WTC11 (cell line): Measurements from ENCODE around the gene FSTL4. TPM values are rescaled to one million over a fixed set of nuclear protein-coding genes. Genes with fewer than 3 reads are reported as not detected.

Experiments used
- ATAC-seq: fragments of 200-7000 bp; cut with Tn5 transposase; 2 replicates; pipeline ENCODE4 v1.10.0; 2021; ENCODE audit warnings: mild to moderate bottlenecking, moderate library complexity
- CTCF ChIA-PET: fragments of 300-600 bp; sonication (Branson Sonifier 250); formaldehyde crosslinking; loops from one replicate; lab custom pipeline; 2021; ENCODE audit warnings: antibody characterized with exemption; lab: Charles Lee
- POLR2A ChIA-PET: fragments of 350-600 bp; sonication (Branson Sonifier 250); formaldehyde crosslinking; loops from one replicate; lab custom pipeline; 2021; ENCODE audit warnings: antibody characterized with exemption; lab: Charles Lee
- DNase-seq: peaks from one replicate; pipeline ENCODE4 v3.0.0; 2021; ENCODE audit warnings: low spot score
- H3K27ac Mint-ChIP-seq: 2 replicates; pipeline ENCODE4 v1.8.0; 2021; ENCODE audit warnings: mixed read lengths
- H3K27me3 Mint-ChIP-seq: 2 replicates; pipeline ENCODE4 v1.8.0; 2021; ENCODE audit warnings: low read depth, mild to moderate bottlenecking, moderate library complexity, mixed read lengths
- H3K36me3 Mint-ChIP-seq: 2 replicates; pipeline ENCODE4 v1.8.0; 2021; ENCODE audit warnings: mixed read lengths
- H3K4me1 Mint-ChIP-seq: 2 replicates; pipeline ENCODE4 v1.8.0; 2022; ENCODE audit warnings: mixed read lengths
- H3K4me3 Mint-ChIP-seq: 2 replicates; pipeline ENCODE4 v1.8.0; 2021; ENCODE audit warnings: mild to moderate bottlenecking, moderate library complexity, mixed read lengths
- H3K9me3 Mint-ChIP-seq: 2 replicates; pipeline ENCODE4 v1.8.0; 2021; ENCODE audit warnings: mixed read lengths
- ESRRA ChIP-seq: sonication (generic); formaldehyde crosslinking; IDR thresholded peaks from 2 replicates; pipeline ENCODE4 v1.8.1; 2022; ENCODE audit warnings: mild to moderate bottlenecking, missing genetic modification reagents, borderline replicate concordance
- FOXJ3 ChIP-seq: sonication (generic); formaldehyde crosslinking; IDR thresholded peaks from 2 replicates; pipeline ENCODE4 v1.9.0; 2021; ENCODE audit warnings: missing genetic modification reagents, mild to moderate bottlenecking, borderline replicate concordance
- FOXK1 ChIP-seq: sonication (generic); formaldehyde crosslinking; IDR thresholded peaks from 2 replicates; pipeline ENCODE4 v1.8.0; 2022; ENCODE audit warnings: mild to moderate bottlenecking, moderate library complexity, missing genetic modification reagents
- FOXP1 ChIP-seq: sonication (generic); formaldehyde crosslinking; IDR thresholded peaks from 2 replicates; pipeline ENCODE4 v1.8.0; 2022; ENCODE audit warnings: missing genetic modification reagents, mild to moderate bottlenecking, moderate library complexity, borderline replicate concordance
- FOXP4 ChIP-seq: sonication (generic); formaldehyde crosslinking; IDR thresholded peaks from 2 replicates; pipeline ENCODE4 v1.8.0; 2022; ENCODE audit warnings: mild to moderate bottlenecking, missing genetic modification reagents
- GABPB1 ChIP-seq: sonication (generic); formaldehyde crosslinking; IDR thresholded peaks from 2 replicates; pipeline ENCODE4 v1.8.1; 2023; ENCODE audit warnings: mild to moderate bottlenecking, missing genetic modification reagents
- HMGXB4 ChIP-seq: sonication (generic); formaldehyde crosslinking; IDR thresholded peaks from 2 replicates; pipeline ENCODE4 v1.8.1; 2023; ENCODE audit warnings: mild to moderate bottlenecking, moderate library complexity, missing genetic modification reagents
- KAT7 ChIP-seq: sonication (generic); formaldehyde crosslinking; IDR thresholded peaks from 2 replicates; pipeline ENCODE4 v1.8.1; 2023; ENCODE audit warnings: missing genetic modification reagents, mild to moderate bottlenecking, borderline replicate concordance
- MLX ChIP-seq: sonication (generic); formaldehyde crosslinking; IDR thresholded peaks from 2 replicates; pipeline ENCODE4 v1.8.1; 2023; ENCODE audit warnings: mild to moderate bottlenecking, missing genetic modification reagents, moderate library complexity
- NFYB ChIP-seq: sonication (generic); formaldehyde crosslinking; conservative IDR thresholded peaks from 2 replicates; pipeline ENCODE4 v1.8.0; 2022; ENCODE audit warnings: low read depth, missing genetic modification reagents
- PREB ChIP-seq: sonication (generic); formaldehyde crosslinking; IDR thresholded peaks from 2 replicates; pipeline ENCODE4 v1.8.1; 2022; ENCODE audit warnings: mild to moderate bottlenecking, missing genetic modification reagents, moderate library complexity, borderline replicate concordance
- RELA ChIP-seq: sonication (generic); formaldehyde crosslinking; IDR thresholded peaks from 2 replicates; pipeline ENCODE4 v1.8.1; 2022; ENCODE audit warnings: missing genetic modification reagents, mild to moderate bottlenecking, borderline replicate concordance
- SMAD3 ChIP-seq: sonication (generic); formaldehyde crosslinking; IDR thresholded peaks from 2 replicates; pipeline ENCODE4 v1.8.0; 2022; ENCODE audit warnings: missing genetic modification reagents, mild to moderate bottlenecking, borderline replicate concordance
- SOX15 ChIP-seq: fragments of 250-450 bp; sonication (Bioruptor Pico); IDR thresholded peaks from 2 replicates; pipeline ENCODE4 v1.9.0; 2021; ENCODE audit warnings: mild to moderate bottlenecking
- ZBTB43 ChIP-seq: sonication (generic); formaldehyde crosslinking; IDR thresholded peaks from 2 replicates; pipeline ENCODE4 v1.8.1; 2023; ENCODE audit warnings: mild to moderate bottlenecking, missing genetic modification reagents
- ZNF121 ChIP-seq: sonication (generic); formaldehyde crosslinking; IDR thresholded peaks from 2 replicates; pipeline ENCODE4 v1.8.0; 2023; ENCODE audit warnings: missing genetic modification reagents
- ZNF263 ChIP-seq: sonication (generic); formaldehyde crosslinking; IDR thresholded peaks from 2 replicates; pipeline ENCODE4 v1.8.1; 2022; ENCODE audit warnings: low read depth, mild to moderate bottlenecking, moderate library complexity, missing genetic modification reagents
- ZNF396 ChIP-seq: fragments of 250-450 bp; sonication (Bioruptor Pico); IDR thresholded peaks from 2 replicates; pipeline ENCODE4 v1.8.0; 2021; ENCODE audit warnings: mild to moderate bottlenecking, moderate library complexity, borderline replicate concordance
- ZNF423 ChIP-seq: fragments of 250-450 bp; sonication (Bioruptor Pico); IDR thresholded peaks from 2 replicates; pipeline ENCODE4 v2.1.2; 2022; ENCODE audit warnings: mild to moderate bottlenecking, moderate library complexity
- total RNA-seq: library from RNA; stranded (reverse); gene quantifications from 3 replicates; pipeline ENCODE4 v1.2.3, GENCODE V29; 2021
- TF ChIP-seq, protein P1 (sequence below): sonication (generic); formaldehyde crosslinking; IDR thresholded peaks from 2 replicates; pipeline ENCODE4 v1.8.0; 2022; ENCODE audit warnings: mild to moderate bottlenecking, missing genetic modification reagents
- TF ChIP-seq, protein P2 (sequence below): fragments of 250-450 bp; sonication (Bioruptor Pico); IDR thresholded peaks from 2 replicates; pipeline ENCODE4 v1.8.0; 2021; ENCODE audit warnings: mild to moderate bottlenecking
- TF ChIP-seq, protein P3 (sequence below): fragments of 250-450 bp; sonication (Bioruptor Pico); IDR thresholded peaks from 2 replicates; pipeline ENCODE4 v1.9.0; 2021; ENCODE audit warnings: mild to moderate bottlenecking

Gene FSTL4
- total RNA-seq, 1 experiment from 2014 or later: 6.1 TPM

- Mint-ChIP-seq H3K4me3 (no peak overlapping the region), H3K36me3 (no peaks in the 10 kb centered on the region), H3K9me3 (no peaks in the 10 kb centered on the region), H3K4me1 (no peaks in the 10 kb centered on the region; the same call in 1 of the 2 replicates), H3K27ac (no peak overlapping the region), H3K27me3 (no peaks in the 10 kb centered on the region)
- TF ChIP-seq, protein P1, sequence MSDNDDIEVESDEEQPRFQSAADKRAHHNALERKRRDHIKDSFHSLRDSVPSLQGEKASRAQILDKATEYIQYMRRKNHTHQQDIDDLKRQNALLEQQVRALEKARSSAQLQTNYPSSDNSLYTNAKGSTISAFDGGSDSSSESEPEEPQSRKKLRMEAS (CRISPR knock-in tag): no peak
- TF ChIP-seq ZNF263 (CRISPR knock-in tag) (no peak), ZBTB43 (CRISPR knock-in tag) (no peak)
- TF ChIP-seq, protein P2, sequence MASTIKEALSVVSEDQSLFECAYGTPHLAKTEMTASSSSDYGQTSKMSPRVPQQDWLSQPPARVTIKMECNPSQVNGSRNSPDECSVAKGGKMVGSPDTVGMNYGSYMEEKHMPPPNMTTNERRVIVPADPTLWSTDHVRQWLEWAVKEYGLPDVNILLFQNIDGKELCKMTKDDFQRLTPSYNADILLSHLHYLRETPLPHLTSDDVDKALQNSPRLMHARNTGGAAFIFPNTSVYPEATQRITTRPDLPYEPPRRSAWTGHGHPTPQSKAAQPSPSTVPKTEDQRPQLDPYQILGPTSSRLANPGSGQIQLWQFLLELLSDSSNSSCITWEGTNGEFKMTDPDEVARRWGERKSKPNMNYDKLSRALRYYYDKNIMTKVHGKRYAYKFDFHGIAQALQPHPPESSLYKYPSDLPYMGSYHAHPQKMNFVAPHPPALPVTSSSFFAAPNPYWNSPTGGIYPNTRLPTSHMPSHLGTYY: no peak
- ChIA-PET CTCF (no interaction called here), POLR2A (no interaction called here)
- DNase-seq (no peak), ATAC-seq (no peak)
Observed at GRCh38 chr5:133657036-133657435, 44.7 kb upstream of the FSTL4 start.

GRCh38 chr5:133655966-133656365, 43.6 kb upstream of the FSTL4 start:
- Mint-ChIP-seq H3K27ac (no peak overlapping the region), H3K36me3 (no peaks in the 10 kb centered on the region), H3K4me3 (no peak overlapping the region), H3K4me1 (no peaks in the 10 kb centered on the region; the same call in 1 of the 2 replicates), H3K9me3 (no peaks in the 10 kb centered on the region), H3K27me3 (no peaks in the 10 kb centered on the region)
- ATAC-seq (no peak), DNase-seq (no peak)
- TF ChIP-seq KAT7: no peak
- TF ChIP-seq MLX (CRISPR knock-in tag): no peak
- no peak for TF ChIP-seq FOXP4
- no peak for TF ChIP-seq HMGXB4 (CRISPR knock-in tag)
- TF ChIP-seq ESRRA (CRISPR knock-in tag): no peak
- TF ChIP-seq SMAD3 (CRISPR knock-in tag): no peak
- TF ChIP-seq FOXP1 (CRISPR knock-in tag): no peak
- TF ChIP-seq NFYB (CRISPR knock-in tag): no peak
- no peak for TF ChIP-seq ZNF423 (CRISPR knock-in tag)
- TF ChIP-seq ZNF396 (CRISPR knock-in tag): no peak
- TF ChIP-seq RELA (CRISPR knock-in tag): no peak
- TF ChIP-seq SOX15: no peak
- TF ChIP-seq, protein P3, sequence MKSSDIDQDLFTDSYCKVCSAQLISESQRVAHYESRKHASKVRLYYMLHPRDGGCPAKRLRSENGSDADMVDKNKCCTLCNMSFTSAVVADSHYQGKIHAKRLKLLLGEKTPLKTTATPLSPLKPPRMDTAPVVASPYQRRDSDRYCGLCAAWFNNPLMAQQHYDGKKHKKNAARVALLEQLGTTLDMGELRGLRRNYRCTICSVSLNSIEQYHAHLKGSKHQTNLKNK (CRISPR knock-in tag): no peak
- no peak for TF ChIP-seq FOXK1 (CRISPR knock-in tag)
- no peak for TF ChIP-seq GABPB1
- no peak for TF ChIP-seq ZNF121 (CRISPR knock-in tag)
- TF ChIP-seq PREB (CRISPR knock-in tag): no peak
- no peak for TF ChIP-seq FOXJ3
- ChIA-PET POLR2A (no interaction called here), CTCF (no interaction called here)
